Uterus (tissue), 4 donors: ENCODE data around the gene CHST4. TPM values are rescaled to one million over a fixed set of nuclear protein-coding genes. Genes with fewer than 3 reads are reported as not detected.

Experiments
- DNase-seq, 2 donors: peaks; one replicate each; pipeline ENCODE4 v3.0.0-alpha.2; 2019 to 2020
- H3K27ac ChIP-seq, 2 donors: fragments of 200-600 bp; sonication (generic); 1 replicate in 1 of 2; 2 replicates in 1 of 2; pipeline ENCODE4 v1.5.1; 2016 to 2018
- H3K27me3 ChIP-seq, 2 donors: fragments of 200-600 bp; sonication (generic); one replicate each; pipeline ENCODE4 v1.5.1; 2018 to 2019; ENCODE audit warnings: control low read depth in 1 of 2
- H3K36me3 ChIP-seq, 2 donors: fragments of 200-600 bp; sonication (generic); one replicate each; pipeline ENCODE4 v1.5.1; 2019; ENCODE audit warnings: control low read depth in 1 of 2
- H3K4me1 ChIP-seq, 2 donors: fragments of 200-600 bp; sonication (generic); one replicate each; pipeline ENCODE4 v1.5.1; 2018 to 2019; ENCODE audit warnings: control low read depth in 1 of 2
- H3K4me3 ChIP-seq, 2 donors: fragments of 200-600 bp; sonication (generic); 1 replicate in 1 of 2; 2 replicates in 1 of 2; pipeline ENCODE4 v1.5.1; 2018 to 2019; ENCODE audit warnings: mild to moderate bottlenecking in 1 of 2
- H3K9me3 ChIP-seq, 2 donors: fragments of 200-600 bp; sonication (generic); one replicate each; pipeline ENCODE4 v1.5.1; 2019; ENCODE audit warnings: control low read depth in 1 of 2
- POLR2A ChIP-seq, 2 donors: fragments of 450-650 bp; IDR thresholded peaks; one replicate each; pipeline ENCODE4 v1.6.1; 2016; ENCODE audit warnings: antibody characterized with exemption in 2 of 2, mild to moderate bottlenecking in 1 of 2, moderate library complexity in 1 of 2
- intact Hi-C: fragments of 100-400 bp; cut with DNase I; formaldehyde crosslinking; loops from one replicate; pipeline ENCODE4 v1.15.1; 2023; ENCODE audit warnings: low total_unique reads
- total RNA-seq, 4 donors: library from RNA; depleted of rRNA in 3 of 4; stranded (reverse); fragments of >200 nt in 3 of 4; gene quantifications; one replicate each; pipeline versions ENCODE4 v1.1.0 to v1.2.4, GENCODE V29; 2014 to 2023
- TF ChIP-seq, protein P1 (sequence below), 4 experiments: fragments of 200-600 bp in 2 of 4; fragments of 450-650 bp in 2 of 4; sonication (generic) in 2 of 4; IDR thresholded peaks; one replicate each; pipeline ENCODE4 v1.5.1; 2016 to 2019; ENCODE audit warnings: antibody characterized with exemption in 4 of 4, mild to moderate bottlenecking in 2 of 4, moderate library complexity in 1 of 4
- donor health status: DM: yes; HTN: yes; CAD: no.

Gene CHST4
- total RNA-seq, 4 donors from 2014 or later = 6.4 TPM; not detected in 3

DNA sequence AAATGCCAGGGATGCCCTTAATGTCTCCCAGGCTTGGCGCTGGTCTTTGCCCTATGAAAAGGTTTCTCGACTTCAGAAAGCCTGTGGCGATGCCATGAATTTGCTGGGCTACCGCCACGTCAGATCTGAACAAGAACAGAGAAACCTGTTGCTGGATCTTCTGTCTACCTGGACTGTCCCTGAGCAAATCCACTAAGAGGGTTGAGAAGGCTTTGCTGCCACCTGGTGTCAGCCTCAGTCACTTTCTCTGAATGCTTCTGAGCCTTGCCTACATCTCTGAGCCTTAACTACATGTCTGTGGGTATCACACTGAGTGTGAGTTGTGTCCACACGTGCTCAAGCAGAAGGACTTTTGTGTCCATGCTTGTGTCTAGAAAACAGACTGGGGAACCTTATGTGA is 11.4 kb downstream of the CHST4 start:
- no peaks in the 10 kb centered on the region for H3K36me3 ChIP-seq
- H3K4me3 ChIP-seq = no peak overlapping the region
- no peaks in the 10 kb centered on the region for H3K4me1 ChIP-seq
- H3K27me3 ChIP-seq = no peaks in the 10 kb centered on the region
- no peak overlapping the region for H3K27ac ChIP-seq
- intact Hi-C loops = no loop called here
- TF ChIP-seq, protein P1, sequence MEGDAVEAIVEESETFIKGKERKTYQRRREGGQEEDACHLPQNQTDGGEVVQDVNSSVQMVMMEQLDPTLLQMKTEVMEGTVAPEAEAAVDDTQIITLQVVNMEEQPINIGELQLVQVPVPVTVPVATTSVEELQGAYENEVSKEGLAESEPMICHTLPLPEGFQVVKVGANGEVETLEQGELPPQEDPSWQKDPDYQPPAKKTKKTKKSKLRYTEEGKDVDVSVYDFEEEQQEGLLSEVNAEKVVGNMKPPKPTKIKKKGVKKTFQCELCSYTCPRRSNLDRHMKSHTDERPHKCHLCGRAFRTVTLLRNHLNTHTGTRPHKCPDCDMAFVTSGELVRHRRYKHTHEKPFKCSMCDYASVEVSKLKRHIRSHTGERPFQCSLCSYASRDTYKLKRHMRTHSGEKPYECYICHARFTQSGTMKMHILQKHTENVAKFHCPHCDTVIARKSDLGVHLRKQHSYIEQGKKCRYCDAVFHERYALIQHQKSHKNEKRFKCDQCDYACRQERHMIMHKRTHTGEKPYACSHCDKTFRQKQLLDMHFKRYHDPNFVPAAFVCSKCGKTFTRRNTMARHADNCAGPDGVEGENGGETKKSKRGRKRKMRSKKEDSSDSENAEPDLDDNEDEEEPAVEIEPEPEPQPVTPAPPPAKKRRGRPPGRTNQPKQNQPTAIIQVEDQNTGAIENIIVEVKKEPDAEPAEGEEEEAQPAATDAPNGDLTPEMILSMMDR (IDR thresholded peaks at IDR 0.05) = peak in 3 of 4 experiments; percentile 11 to 35 (median 27)
- no peak for TF ChIP-seq POLR2A (IDR thresholded peaks at IDR 0.05)
- no peaks in the 10 kb centered on the region for H3K9me3 ChIP-seq
- no peak for DNase-seq

GRCh38 chr16:71542377-71542776 is 16.2 kb downstream of the CHST4 start:
- Histone ChIP-seq H3K27ac (no peak overlapping the region), H3K36me3 (no peaks in the 10 kb centered on the region), H3K9me3 (no peaks in the 10 kb centered on the region), H3K4me1 (no peaks in the 10 kb centered on the region), H3K27me3 (no peaks in the 10 kb centered on the region), H3K4me3 (no peak overlapping the region)
- DNase-seq = no peak
- intact Hi-C loops = no loop called here
- TF ChIP-seq, protein P1 (IDR thresholded peaks at IDR 0.05) = peak in 2 of 4 experiments; percentile 8 to 22
- TF ChIP-seq POLR2A (IDR thresholded peaks at IDR 0.05) = no peak

DNA sequence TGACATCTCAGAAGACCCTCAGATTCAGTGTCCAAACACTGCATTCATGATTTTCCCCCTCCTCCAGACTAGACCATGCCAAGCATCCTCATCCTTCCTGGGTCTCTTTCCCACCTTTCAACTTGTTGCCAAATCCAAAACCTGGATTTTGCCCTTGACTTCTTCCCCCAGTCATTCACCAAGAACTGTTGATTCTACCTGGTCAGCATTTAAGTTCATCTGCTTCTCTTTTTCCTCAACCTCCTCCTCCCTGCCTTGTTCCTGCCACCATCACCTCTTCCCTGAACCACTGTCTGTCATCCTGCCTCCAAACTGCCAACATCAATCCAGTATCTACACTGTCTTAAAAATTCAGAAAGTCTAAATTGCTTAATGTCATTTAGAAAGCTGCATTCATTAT is 20.9 kb downstream of the CHST4 start:
- intact Hi-C loops = no loop called here
- H3K4me3 ChIP-seq = no peak overlapping the region
- TF ChIP-seq POLR2A (IDR thresholded peaks at IDR 0.05) = no peak
- TF ChIP-seq, protein P1 (IDR thresholded peaks at IDR 0.05) = no peak

DNA sequence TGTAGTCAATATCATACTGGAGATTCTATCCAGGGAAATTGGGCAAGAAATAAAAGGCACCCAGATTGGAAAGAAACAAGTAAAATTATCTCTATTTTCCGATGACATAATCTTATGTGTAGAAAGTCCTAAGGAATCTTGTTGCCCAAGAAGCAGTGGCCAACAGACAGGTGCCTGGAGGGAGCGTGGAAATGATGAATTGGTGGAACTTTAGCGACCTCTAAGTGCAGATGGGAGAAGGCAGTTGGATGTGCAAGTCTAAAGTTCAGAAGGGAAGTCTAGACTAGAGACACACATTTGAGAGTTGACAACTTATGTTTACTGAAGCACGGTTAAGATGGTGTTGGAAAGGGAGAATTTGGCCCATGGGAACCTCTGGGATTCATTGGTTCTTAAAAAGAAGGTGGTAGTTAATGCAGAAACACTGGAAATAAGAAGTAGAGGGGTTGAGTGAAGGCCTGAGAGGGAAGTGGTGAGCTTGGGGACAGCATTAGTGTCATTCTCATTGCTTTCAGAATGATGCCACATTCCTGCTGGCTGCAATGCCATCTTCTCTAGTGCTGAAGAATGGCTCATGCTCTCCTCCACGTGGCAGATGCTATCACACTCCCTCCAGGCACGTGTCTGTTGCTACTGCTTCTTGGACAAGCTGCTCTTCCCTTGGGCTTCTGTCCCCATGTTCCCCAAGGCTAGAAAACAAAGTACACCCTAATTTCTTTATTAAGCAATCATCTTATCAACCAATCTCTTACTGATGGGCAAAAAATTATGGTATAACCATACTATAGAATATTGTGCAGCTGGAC is 26.7 kb downstream of the CHST4 start:
- Histone ChIP-seq H3K27me3 (no peaks in the 10 kb centered on the region), H3K36me3 (no peaks in the 10 kb centered on the region), H3K4me1 (no peaks in the 10 kb centered on the region), H3K27ac (no peak overlapping the region), H3K9me3 (no peaks in the 10 kb centered on the region), H3K4me3 (no peak overlapping the region)
- intact Hi-C loops = no loop called here
- TF ChIP-seq POLR2A (IDR thresholded peaks at IDR 0.05) = no peak
- TF ChIP-seq, protein P1 (IDR thresholded peaks at IDR 0.05) = no peak
- DNase-seq = no peak

More for the DNA sequence above, 20.9 kb downstream of the CHST4 start:
- DNase-seq = no peak
- no peak overlapping the region for H3K27ac ChIP-seq
- H3K4me1 ChIP-seq = no peaks in the 10 kb centered on the region
- H3K27me3 ChIP-seq = no peaks in the 10 kb centered on the region
- no peaks in the 10 kb centered on the region for H3K36me3 ChIP-seq
- no peaks in the 10 kb centered on the region for H3K9me3 ChIP-seq

GRCh38 chr16:71555230-71555891 is 29.1 kb downstream of the CHST4 start:
- H3K27ac ChIP-seq = no peak overlapping the region
- DNase-seq = no peak
- no peak for TF ChIP-seq POLR2A (IDR thresholded peaks at IDR 0.05)
- TF ChIP-seq, protein P1 (IDR thresholded peaks at IDR 0.05) = no peak
- no peaks in the 10 kb centered on the region for H3K9me3 ChIP-seq
- H3K36me3 ChIP-seq = no peaks in the 10 kb centered on the region
- intact Hi-C loops = no loop called here
- no peaks in the 10 kb centered on the region for H3K27me3 ChIP-seq
- no peak overlapping the region for H3K4me3 ChIP-seq
- no peaks in the 10 kb centered on the region for H3K4me1 ChIP-seq
